Fibroblast of lung (primary cell): ENCODE data around the gene STAT4. TPM values are rescaled to one million over a fixed set of nuclear protein-coding genes. Genes with fewer than 3 reads are reported as not detected.
A peak's percentile ranks its signal among the peaks of the same experiment; 100 is the strongest.

Experiments
- DNase-seq, 2 donors: peaks; one replicate each; pipeline versions ENCODE4 v3.0.0 to v3.0.0-alpha.2; 2010; ENCODE audit warnings: low read depth in 2 of 2
- H2AFZ ChIP-seq: 2 replicates; pipeline ENCODE4 v1.5.1; 2012; ENCODE audit warnings: low read length, control low read depth, inconsistent platforms
- H3K27ac ChIP-seq: 2 replicates; pipeline ENCODE4 v1.5.1; 2011; ENCODE audit warnings: low read length, control low read depth; ENCODE audit not compliant: insufficient read depth
- H3K27me3 ChIP-seq: 2 replicates; pipeline ENCODE4 v1.5.1; 2011; ENCODE audit warnings: mild to moderate bottlenecking, low read length; ENCODE audit not compliant: control insufficient read depth, insufficient read depth
- H3K36me3 ChIP-seq: 2 replicates; pipeline ENCODE4 v1.5.1; 2011; ENCODE audit warnings: low read length; ENCODE audit not compliant: control insufficient read depth, insufficient read depth
- H3K4me1 ChIP-seq: 2 replicates; pipeline ENCODE4 v1.5.1; 2011; ENCODE audit warnings: low read length; ENCODE audit not compliant: control insufficient read depth, insufficient read depth; ENCODE audit errors: extremely low read depth
- H3K4me2 ChIP-seq: 2 replicates; pipeline ENCODE4 v1.5.1; 2011; ENCODE audit warnings: low read length, control low read depth; ENCODE audit not compliant: insufficient read depth; ENCODE audit errors: extremely low read depth
- H3K4me3 ChIP-seq, 4 experiments: fragments of 200-600 bp in 1 of 4; sonication (generic) in 1 of 4; replicated peaks in 1 of 4; 2 replicates each; pipeline ENCODE4 v1.5.1; 2011 to 2016; ENCODE audit warnings: low read length in 4 of 4, low read depth in 3 of 4, mild to moderate bottlenecking in 3 of 4, control low read depth in 2 of 4, inconsistent platforms in 1 of 4, mixed read lengths in 1 of 4; ENCODE audit not compliant: insufficient read depth in 1 of 4; ENCODE audit errors: control extremely low read depth in 1 of 4
- H3K79me2 ChIP-seq: 2 replicates; pipeline ENCODE4 v1.5.1; 2012; ENCODE audit warnings: mild to moderate bottlenecking, low read length, inconsistent platforms; ENCODE audit not compliant: control insufficient read depth, insufficient read depth
- H3K9ac ChIP-seq: 2 replicates; pipeline ENCODE4 v1.5.1; 2011; ENCODE audit warnings: mild to moderate bottlenecking, low read length, control low read depth; ENCODE audit not compliant: insufficient read depth
- H3K9me3 ChIP-seq: 2 replicates; pipeline ENCODE4 v1.5.1; 2012; ENCODE audit warnings: low read depth, low read length; ENCODE audit not compliant: control insufficient read depth, insufficient read depth
- H4K20me1 ChIP-seq: 2 replicates; pipeline ENCODE4 v1.5.1; 2011; ENCODE audit warnings: low read length; ENCODE audit not compliant: control insufficient read depth, insufficient read depth; ENCODE audit errors: extremely low read depth
- CTCF ChIP-seq, 2 donors: IDR thresholded peaks in 1 of 2; conservative IDR thresholded peaks in 1 of 2; 1 replicate in 1 of 2; 2 replicates in 1 of 2; pipeline ENCODE4 v1.5.1; 2011 to 2012; ENCODE audit warnings: low read length in 2 of 2, control low read depth in 1 of 2, inconsistent platforms in 1 of 2, low read depth in 1 of 2, mild to moderate bottlenecking in 1 of 2
- EZH2 ChIP-seq: IDR thresholded peaks from 2 replicates; pipeline ENCODE4 v1.5.1; 2012; ENCODE audit warnings: low read length, control low read depth, mild to moderate bottlenecking; ENCODE audit errors: missing control alignments
- polyA plus RNA-seq, 2 donors: library from polyadenylated mRNA; depleted of rRNA in 1 of 2; stranded (reverse) in 1 of 2; unstranded in 1 of 2; fragments of >200 nt; gene quantifications; 2 replicates each; pipeline ENCODE4 v1.2.1, GENCODE V29; 2011 to 2012; ENCODE audit warnings: missing spikeins in 1 of 2
- total RNA-seq: library from RNA; depleted of rRNA; stranded (reverse); fragments of >200 nt; gene quantifications from 2 replicates; pipeline ENCODE4 v1.2.1, GENCODE V29; 2014

STAT4 gene
- total and polyA plus RNA-seq, 2 donors (not counting 1 experiment from before 2014, with no cell fraction given) = 0.66 to 1.2 TPM

GRCh38 chr2:191151331-191151730, 537 bp upstream of the STAT4 start:
- Histone ChIP-seq H3K4me3 (no peak overlapping the region), H4K20me1 (no peaks in the 10 kb centered on the region), H3K4me1 (no peaks in the 10 kb centered on the region), H3K27me3 (no peaks in the 10 kb centered on the region), H3K36me3 (no peaks in the 10 kb centered on the region), H2AFZ (no peak overlapping the region), H3K4me2 (no peak overlapping the region), H3K79me2 (no peaks in the 10 kb centered on the region), H3K9me3 (no peaks in the 10 kb centered on the region), H3K9ac (no peak overlapping the region), H3K27ac (no peak overlapping the region)
- no peak for TF ChIP-seq EZH2
- no peak for DNase-seq

GRCh38 chr2:191150230-191150599, 579 bp downstream of the STAT4 start:
- Histone ChIP-seq H3K4me2 (peak overlapping the region; percentile 94), H2AFZ (peak overlapping the region; percentile 67), H3K9me3 (no peaks in the 10 kb centered on the region), H3K4me1 (no peaks in the 10 kb centered on the region), H3K79me2 (no peaks in the 10 kb centered on the region), H3K27ac (no peak overlapping the region), H3K27me3 (no peaks in the 10 kb centered on the region), H3K4me3 (peak overlapping the region; percentile 36 to 55 (median 48)), H3K36me3 (no peaks in the 10 kb centered on the region), H3K9ac (no peak overlapping the region), H4K20me1 (no peaks in the 10 kb centered on the region)
- no peak for DNase-seq
- TF ChIP-seq CTCF (conservative IDR thresholded peaks at IDR 0.05 in 1 of 2, IDR thresholded peaks at IDR 0.05 in 1 of 2; ENCODE audit: low read depth in 1 of 2, low read length in 2 of 2) (no peak), EZH2 (no peak)

- no peak overlapping the region for H3K9ac ChIP-seq
- H3K27me3 ChIP-seq = no peaks in the 10 kb centered on the region
- no peak for DNase-seq
- no peaks in the 10 kb centered on the region for H3K9me3 ChIP-seq
- H4K20me1 ChIP-seq = no peaks in the 10 kb centered on the region
- no peaks in the 10 kb centered on the region for H3K4me1 ChIP-seq
- no peak for TF ChIP-seq EZH2
- no peak for TF ChIP-seq CTCF (conservative IDR thresholded peaks at IDR 0.05 in 1 of 2, IDR thresholded peaks at IDR 0.05 in 1 of 2; ENCODE audit: low read depth in 1 of 2, low read length in 2 of 2)
- no peak overlapping the region for H3K27ac ChIP-seq
- H2AFZ ChIP-seq = no peak overlapping the region
- H3K36me3 ChIP-seq = no peaks in the 10 kb centered on the region
- no peak overlapping the region for H3K4me2 ChIP-seq
- H3K4me3 ChIP-seq = no peak overlapping the region
- no peaks in the 10 kb centered on the region for H3K79me2 ChIP-seq
These were observed 1.4 kb downstream of the STAT4 start for GRCh38 chr2:191149391-191149790.

GRCh38 chr2:191148791-191149190, 2.0 kb downstream of the STAT4 start:
- Histone ChIP-seq H3K27ac (no peak overlapping the region), H3K4me2 (no peak overlapping the region), H3K79me2 (no peaks in the 10 kb centered on the region), H4K20me1 (no peaks in the 10 kb centered on the region), H3K9ac (no peak overlapping the region), H2AFZ (no peak overlapping the region), H3K4me3 (no peak overlapping the region), H3K36me3 (no peaks in the 10 kb centered on the region), H3K27me3 (no peaks in the 10 kb centered on the region), H3K9me3 (no peaks in the 10 kb centered on the region), H3K4me1 (no peaks in the 10 kb centered on the region)
- no peak for DNase-seq
- TF ChIP-seq CTCF (conservative IDR thresholded peaks at IDR 0.05 in 1 of 2, IDR thresholded peaks at IDR 0.05 in 1 of 2; ENCODE audit: low read depth in 1 of 2, low read length in 2 of 2) (no peak), EZH2 (no peak)
